Liver (tissue), 3 donors: ENCODE measurements around the gene PASD1.
"Not testable (repeated sequence)": the region's sequence is repeated elsewhere in the genome, so short reads cannot be mapped to it uniquely, and the experiment has no call there.

Source experiments
- HNF4G ChIP-seq: IDR thresholded peaks from 2 replicates; pipeline ENCODE4 v1.6.1; 2016; ENCODE audit warnings: antibody characterized with exemption
- RAD21 ChIP-seq, 2 donors: IDR thresholded peaks; 2 replicates each; pipeline ENCODE4 v1.6.1; 2016; ENCODE audit warnings: antibody characterized with exemption in 2 of 2, mild to moderate bottlenecking in 2 of 2
- REST ChIP-seq: IDR thresholded peaks from 2 replicates; pipeline ENCODE4 v1.6.1; 2016; ENCODE audit warnings: antibody characterized with exemption, mild to moderate bottlenecking
- TAF1 ChIP-seq: conservative IDR thresholded peaks from 2 replicates; pipeline ENCODE4 v1.6.1; 2016; ENCODE audit warnings: antibody characterized with exemption, mild to moderate bottlenecking
- YY1 ChIP-seq: IDR thresholded peaks from 2 replicates; pipeline ENCODE4 v1.6.1; 2016; ENCODE audit warnings: antibody characterized with exemption, mild to moderate bottlenecking
- TF ChIP-seq, protein P1 (sequence below): fragments of 150-350 bp; IDR thresholded peaks from 2 replicates; pipeline ENCODE4 v1.5.1; 2017; ENCODE audit warnings: improper control_type of control experiment, low read depth, low read length; ENCODE audit not compliant: missing input control
- TF ChIP-seq, protein P2 (sequence below): IDR thresholded peaks from 2 replicates; pipeline ENCODE4 v1.6.1; 2016; ENCODE audit warnings: antibody characterized with exemption
- donor health status: healthy.
- donor health status: healthy.

DNA sequence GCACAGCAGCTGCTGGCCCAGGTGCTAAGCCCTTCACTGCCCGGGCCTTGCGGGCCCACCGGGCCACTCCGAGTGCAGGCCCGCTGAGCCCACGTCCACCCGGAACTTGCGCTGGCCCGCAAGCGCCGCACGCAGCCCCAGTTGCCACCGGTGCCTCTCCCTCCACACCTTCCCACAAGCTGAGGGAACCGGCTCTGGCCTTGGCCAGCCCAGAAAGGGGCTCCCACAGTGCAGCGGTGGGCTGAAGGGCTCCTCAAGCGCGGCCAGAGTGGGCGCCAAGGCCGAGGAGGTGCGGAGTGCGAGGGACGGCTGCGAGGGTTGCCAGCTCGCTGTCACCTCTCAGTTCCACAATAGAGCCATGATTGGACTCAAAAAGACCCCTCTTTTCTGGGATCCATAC is 472 bp upstream of the PASD1 start:
- TF ChIP-seq, protein P1, sequence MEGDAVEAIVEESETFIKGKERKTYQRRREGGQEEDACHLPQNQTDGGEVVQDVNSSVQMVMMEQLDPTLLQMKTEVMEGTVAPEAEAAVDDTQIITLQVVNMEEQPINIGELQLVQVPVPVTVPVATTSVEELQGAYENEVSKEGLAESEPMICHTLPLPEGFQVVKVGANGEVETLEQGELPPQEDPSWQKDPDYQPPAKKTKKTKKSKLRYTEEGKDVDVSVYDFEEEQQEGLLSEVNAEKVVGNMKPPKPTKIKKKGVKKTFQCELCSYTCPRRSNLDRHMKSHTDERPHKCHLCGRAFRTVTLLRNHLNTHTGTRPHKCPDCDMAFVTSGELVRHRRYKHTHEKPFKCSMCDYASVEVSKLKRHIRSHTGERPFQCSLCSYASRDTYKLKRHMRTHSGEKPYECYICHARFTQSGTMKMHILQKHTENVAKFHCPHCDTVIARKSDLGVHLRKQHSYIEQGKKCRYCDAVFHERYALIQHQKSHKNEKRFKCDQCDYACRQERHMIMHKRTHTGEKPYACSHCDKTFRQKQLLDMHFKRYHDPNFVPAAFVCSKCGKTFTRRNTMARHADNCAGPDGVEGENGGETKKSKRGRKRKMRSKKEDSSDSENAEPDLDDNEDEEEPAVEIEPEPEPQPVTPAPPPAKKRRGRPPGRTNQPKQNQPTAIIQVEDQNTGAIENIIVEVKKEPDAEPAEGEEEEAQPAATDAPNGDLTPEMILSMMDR = not testable (repeated sequence)
- TF ChIP-seq REST; TAF1; RAD21 (IDR thresholded peaks at IDR 0.05); YY1; HNF4G: not testable (repeated sequence)
- TF ChIP-seq, protein P2, sequence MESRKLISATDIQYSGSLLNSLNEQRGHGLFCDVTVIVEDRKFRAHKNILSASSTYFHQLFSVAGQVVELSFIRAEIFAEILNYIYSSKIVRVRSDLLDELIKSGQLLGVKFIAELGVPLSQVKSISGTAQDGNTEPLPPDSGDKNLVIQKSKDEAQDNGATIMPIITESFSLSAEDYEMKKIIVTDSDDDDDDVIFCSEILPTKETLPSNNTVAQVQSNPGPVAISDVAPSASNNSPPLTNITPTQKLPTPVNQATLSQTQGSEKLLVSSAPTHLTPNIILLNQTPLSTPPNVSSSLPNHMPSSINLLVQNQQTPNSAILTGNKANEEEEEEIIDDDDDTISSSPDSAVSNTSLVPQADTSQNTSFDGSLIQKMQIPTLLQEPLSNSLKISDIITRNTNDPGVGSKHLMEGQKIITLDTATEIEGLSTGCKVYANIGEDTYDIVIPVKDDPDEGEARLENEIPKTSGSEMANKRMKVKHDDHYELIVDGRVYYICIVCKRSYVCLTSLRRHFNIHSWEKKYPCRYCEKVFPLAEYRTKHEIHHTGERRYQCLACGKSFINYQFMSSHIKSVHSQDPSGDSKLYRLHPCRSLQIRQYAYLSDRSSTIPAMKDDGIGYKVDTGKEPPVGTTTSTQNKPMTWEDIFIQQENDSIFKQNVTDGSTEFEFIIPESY = not testable (repeated sequence)
